HG02623 (cell line): Measurements from ENCODE around the gene BMP2K.
A peak's percentile ranks its signal among the peaks of the same experiment; 100 is the strongest.

Experiments
- ATAC-seq: cut with Tn5 transposase; IDR thresholded peaks from one replicate; pipeline ENCODE4 v1.9.1; 2021; ENCODE audit warnings: moderate library complexity; ENCODE audit not compliant: unreplicated experiment

The BMP2K gene

GRCh38 chr4:78776079-78776728 is at the start of gene BMP2K:
TSS of gene BMP2K (plus strand) at chr4:78776350. CDS start at chr4:78776544, 194 bp downstream.
- peak; percentile 70 for ATAC-seq

GRCh38 chr4:78726546-78726945 is 49.6 kb upstream of the BMP2K start:
- ATAC-seq: no peak

GRCh38 chr4:78732332-78733104 is 43.6 kb upstream of the BMP2K start:
- ATAC-seq: no peak

- no peak for ATAC-seq
Observed at GRCh38 chr4:78734441-78735162, 41.5 kb upstream of the BMP2K start.

- peak; percentile 49 for ATAC-seq
Observed at GRCh38 chr4:78735697-78736096, 40.5 kb upstream of the BMP2K start.

- ATAC-seq: peak; percentile 62
Observed at GRCh38 chr4:78737035-78737434, 39.1 kb upstream of the BMP2K start.

GRCh38 chr4:78737973-78738372 is 38.2 kb upstream of the BMP2K start:
- ATAC-seq: no peak

GRCh38 chr4:78742300-78742699 is 33.9 kb upstream of the BMP2K start:
- ATAC-seq: peak; percentile 55

GRCh38 chr4:78747475-78747922 is 28.7 kb upstream of the BMP2K start:
- ATAC-seq: no peak

- ATAC-seq: no peak
Observed at GRCh38 chr4:78748381-78748780, 27.8 kb upstream of the BMP2K start.

- peak; percentile 29 for ATAC-seq
Observed at GRCh38 chr4:78749258-78749971, 26.7 kb upstream of the BMP2K start.

- ATAC-seq: peak; percentile 89
Observed at GRCh38 chr4:78749972-78750727, 26.0 kb upstream of the BMP2K start.

GRCh38 chr4:78753091-78753490 is 23.1 kb upstream of the BMP2K start:
- ATAC-seq: no peak

- ATAC-seq: no peak
Observed at GRCh38 chr4:78754872-78755271, 21.3 kb upstream of the BMP2K start.

GRCh38 chr4:78756137-78756536 is 20.0 kb upstream of the BMP2K start:
- ATAC-seq: no peak

- no peak for ATAC-seq
Observed at GRCh38 chr4:78756776-78757175, 19.4 kb upstream of the BMP2K start.

GRCh38 chr4:78757574-78757973 is 18.6 kb upstream of the BMP2K start:
- ATAC-seq: no peak

GRCh38 chr4:78758085-78758484 is 18.1 kb upstream of the BMP2K start:
- ATAC-seq: no peak

GRCh38 chr4:78762529-78762928 is 13.6 kb upstream of the BMP2K start:
- no peak for ATAC-seq

GRCh38 chr4:78763251-78763650 is 12.9 kb upstream of the BMP2K start:
- no peak for ATAC-seq
